ENCODE data around the gene THSD7A.

THSD7A gene

DNA sequence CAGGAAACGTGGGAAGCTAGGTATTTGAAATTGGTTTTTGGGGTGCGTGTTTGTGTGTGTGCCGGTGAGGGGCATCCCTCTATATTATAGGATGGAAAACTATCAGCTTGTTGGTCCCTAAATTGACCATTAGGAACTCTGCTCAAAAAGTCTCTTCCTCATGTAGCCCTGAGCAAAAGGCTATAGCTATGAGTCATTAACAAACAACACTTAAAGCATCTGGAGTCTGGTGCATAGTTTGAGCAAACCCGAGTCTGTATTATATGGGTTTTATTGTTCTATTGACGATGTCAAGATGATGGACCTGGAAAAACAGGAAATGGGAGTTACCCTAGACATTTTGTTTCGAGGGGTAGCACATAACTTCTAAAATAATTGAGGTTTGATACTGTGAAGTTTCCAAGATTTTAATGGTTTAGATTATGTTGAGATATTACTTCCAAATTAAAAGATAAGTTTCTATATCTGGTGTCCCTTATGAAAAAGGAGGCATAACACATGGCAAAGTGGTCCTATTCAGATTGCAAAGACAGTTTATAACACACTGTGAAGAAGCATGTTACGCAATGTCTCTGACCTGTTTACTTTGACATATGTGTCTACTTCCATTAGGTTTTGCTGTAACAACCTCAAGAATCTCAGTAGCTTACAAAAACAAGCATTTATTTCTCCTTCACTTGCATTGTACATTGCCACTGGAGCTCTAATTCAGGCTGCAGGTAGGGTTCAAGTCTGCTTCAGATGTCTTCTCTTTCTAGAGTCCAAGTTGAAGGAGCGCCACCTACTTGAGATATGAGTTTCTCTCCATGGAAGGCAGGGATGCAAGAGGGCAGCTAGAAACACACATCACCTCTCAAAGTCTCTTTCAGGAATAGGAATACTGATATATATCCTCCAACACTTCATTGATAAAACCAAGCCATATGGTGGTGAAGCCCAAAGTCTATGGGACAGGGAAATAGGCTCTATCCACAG, 500.6 kb downstream of the THSD7A start:
- no peak for DNase-seq (ENCODE audit: low read depth)

DNA sequence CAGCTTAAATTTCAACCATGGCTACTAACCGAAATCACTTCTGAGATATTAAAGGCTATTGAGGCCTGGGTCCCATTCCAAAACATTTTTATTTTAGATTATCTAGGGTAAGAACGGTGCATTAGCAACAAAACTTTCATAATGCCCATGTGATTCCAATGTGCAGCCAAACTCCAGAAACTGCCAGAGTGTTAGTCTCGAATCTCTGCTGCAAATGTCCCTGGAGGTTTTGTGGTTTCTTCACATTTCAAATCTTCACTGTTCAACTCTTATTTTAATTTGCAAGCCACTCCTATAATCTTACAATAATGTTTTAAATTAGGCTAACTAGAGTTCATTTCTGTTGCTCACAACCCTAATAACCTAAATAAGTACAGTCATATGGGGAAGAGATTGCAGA, 501.3 kb downstream of the THSD7A start:
- DNase-seq (ENCODE audit: low read depth): no peak

DNA sequence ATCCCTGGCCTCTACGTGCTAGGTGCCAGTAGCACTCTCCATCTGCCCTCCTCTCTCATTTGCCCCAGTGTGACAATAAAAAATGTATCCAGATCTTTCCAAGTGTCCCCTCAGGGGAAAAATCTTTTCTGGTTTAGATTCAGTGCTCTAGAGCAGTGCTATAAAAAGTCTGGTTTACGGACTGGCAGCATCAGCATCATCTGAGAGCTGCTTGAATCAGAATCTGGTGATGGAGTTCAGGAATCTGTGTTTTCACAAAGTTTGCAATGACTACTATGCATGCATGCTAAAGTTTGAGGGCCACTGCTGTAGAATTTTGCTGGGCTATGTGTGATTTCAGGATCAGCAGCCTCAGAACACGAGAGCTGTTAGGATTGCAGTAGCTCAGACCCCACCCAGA, 501.8 kb downstream of the THSD7A start:
- DNase-seq (ENCODE audit: low read depth): no peak

DNA sequence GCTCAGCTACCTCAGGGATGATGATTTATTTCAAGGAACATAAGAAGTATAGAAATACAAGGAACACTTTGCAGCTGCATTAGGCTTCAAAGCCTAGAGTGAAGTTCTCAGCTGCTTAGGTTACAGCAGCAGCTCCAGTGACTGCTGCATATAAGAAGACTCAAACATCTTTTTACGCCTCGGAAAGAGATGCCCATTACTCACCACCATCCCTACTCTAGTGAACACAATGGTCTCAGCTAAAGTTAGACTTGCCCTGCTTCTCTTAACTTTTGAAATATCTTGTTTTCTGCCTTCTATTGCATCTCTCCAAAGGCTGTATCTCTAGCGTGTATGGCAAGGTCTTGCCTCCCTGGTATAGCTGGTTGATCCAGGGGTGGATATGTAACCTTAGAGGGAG, 502.4 kb downstream of the THSD7A start:
- no peak for DNase-seq (ENCODE audit: low read depth)

DNA sequence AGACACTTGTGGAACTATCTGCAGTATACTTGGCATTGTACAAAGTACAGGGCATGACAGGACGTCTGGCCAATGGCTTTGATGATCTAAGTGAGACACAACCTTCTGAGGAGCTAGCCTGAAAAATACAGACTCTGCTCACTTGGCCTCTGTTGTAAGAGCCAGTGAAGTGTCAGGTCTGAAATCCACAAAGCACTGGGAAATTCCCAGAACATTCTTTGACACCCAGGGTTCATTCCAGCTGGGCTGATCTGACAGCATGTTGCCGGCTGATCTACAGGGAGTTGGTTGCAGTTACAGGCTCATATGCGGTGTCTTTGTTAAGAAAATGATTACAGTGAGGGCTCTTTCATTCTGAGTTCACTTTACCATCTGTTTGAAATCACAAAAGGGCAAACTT, 503.7 kb downstream of the THSD7A start:
- no peak for DNase-seq (ENCODE audit: low read depth)

DNA sequence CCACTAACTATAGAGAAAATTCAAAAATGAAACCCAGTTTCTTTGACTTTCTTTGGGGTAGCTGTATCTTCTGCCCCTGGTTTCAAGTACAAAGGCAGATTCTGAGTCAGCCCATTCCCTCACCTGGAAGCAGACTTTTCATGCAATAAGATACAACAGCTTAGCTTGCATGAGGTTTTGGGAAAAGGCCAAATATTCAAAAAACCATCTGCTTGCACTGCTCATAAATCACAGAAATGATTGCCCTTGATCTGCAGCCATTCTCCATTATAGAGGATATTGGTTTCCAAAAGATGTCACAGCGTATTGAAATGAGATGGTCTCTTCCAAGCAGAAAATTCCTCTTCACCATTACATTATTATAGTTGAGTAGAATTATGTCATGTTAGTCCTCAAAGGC, 504.4 kb downstream of the THSD7A start:
- no peak for DNase-seq (ENCODE audit: low read depth)

Measured in T-helper 22 cell (primary cell).